NCI-H774 (cell line): Measurements from ENCODE around the gene HIVEP1.

ENCODE experiments used
- DNase-seq: peaks from one replicate; lab custom pipeline; 2025; lab: John Stamatoyannopoulos, UW

Gene HIVEP1

DNA sequence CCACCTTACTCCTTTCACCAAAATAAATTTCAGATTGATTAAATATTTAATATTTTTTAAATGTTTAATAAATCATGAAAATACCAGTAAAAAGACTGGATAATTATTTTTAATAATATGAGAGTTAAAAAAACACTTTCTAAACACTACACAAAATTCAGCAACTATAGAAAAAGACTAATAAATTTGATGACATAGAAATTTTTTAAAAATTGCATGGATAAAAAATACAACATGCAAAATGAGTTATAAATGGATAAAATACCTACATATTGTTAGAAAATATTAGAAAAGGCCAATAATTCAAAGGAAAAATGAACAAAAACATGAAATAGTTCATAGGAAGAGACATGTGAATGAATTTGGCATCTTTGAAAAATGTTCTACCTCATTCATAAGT, 177.0 kb downstream of the HIVEP1 start:
- no peak for DNase-seq

DNA sequence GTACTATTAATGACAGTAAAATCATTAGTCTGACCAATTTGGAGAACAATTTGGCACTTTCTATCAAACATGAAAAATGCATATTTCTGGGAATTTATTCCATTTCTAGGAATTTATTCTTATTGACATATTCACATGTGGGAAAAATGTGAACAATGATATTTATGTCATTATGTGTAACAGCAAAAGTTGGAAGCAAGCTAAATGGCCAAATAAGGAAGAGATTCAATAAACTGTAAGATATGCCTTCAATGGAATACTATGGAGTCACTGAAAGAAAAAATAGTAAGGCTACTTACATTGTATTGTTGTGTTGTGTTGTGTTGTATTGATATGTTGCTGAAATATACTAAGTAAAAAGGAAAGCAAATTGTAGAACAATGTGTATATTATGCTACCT, 177.5 kb downstream of the HIVEP1 start:
- DNase-seq = no peak

- DNase-seq = no peak
Measured at GRCh38 chr6:12190252-12190651, 178.1 kb downstream of the HIVEP1 start.

DNA sequence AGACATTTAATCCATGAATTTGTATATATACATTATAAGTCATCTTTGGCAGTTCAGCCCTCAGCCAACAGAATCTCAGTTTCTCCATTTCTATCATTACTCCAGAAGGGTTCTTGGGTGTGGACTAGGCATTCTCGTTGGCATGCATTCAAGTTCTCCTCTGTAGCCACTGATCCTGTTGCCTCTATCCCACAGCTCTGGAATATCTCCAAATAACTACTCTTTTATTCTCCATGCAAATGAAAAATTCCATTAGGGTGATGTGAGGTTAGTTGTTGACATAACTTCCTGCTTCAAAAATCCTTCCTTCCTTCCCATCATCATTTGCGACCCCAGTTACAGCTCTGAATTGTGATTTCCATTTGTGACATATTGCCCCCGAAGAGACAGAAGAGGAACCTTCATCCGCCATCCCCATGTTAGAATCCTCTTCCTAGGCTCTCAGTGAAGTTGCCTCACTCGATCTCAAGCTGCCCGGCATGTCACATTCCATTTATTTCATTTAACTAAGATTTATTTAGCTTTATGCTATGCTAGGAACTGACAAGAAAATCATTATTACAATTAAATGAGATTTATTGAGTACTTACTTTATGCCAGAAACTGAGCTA, 184.3 kb downstream of the HIVEP1 start:
- no peak for DNase-seq

DNA sequence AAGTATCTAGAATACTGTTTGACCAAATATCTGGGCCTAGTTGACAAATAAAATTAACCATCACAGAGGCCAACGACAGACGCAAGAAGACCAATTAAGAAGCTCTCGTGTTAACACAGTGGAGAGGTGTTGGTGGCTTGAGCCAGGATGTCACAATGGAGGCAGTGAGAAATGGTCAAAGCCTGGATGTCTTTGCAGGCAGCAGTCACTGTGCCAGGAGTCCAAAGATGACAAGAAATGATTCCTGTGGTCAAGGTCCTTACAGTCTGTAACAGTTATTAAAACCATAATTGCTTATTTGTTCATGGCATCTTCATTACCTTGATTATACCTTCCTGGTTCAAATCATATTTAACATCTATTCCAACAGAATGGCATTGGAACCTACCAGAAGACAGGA, 186.7 kb downstream of the HIVEP1 start:
- no peak for DNase-seq

GRCh38 chr6:12200015-12200564, 188.0 kb downstream of the HIVEP1 start:
- no peak for DNase-seq

- no peak for DNase-seq
Measured at GRCh38 chr6:12200761-12201160, 188.6 kb downstream of the HIVEP1 start.

DNA sequence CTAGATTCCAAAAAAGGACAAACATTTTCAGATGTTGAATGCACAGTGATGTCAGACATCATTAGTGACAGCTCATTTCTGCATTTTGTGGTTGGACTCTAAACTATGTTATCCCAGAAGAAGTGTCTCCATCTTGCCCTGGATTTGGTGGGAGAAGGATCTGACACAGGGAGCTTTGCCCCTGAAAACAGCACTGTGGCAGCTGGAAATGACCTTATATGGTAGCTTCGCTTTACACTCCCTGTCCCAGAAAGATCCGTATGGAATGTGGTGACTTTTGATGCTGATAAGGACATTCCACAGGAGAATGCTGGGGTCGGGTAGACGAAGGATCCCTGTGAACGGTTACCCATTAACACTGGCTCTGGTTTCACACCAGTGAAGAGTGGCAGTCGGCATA, 190.9 kb downstream of the HIVEP1 start:
- no peak for DNase-seq

DNA sequence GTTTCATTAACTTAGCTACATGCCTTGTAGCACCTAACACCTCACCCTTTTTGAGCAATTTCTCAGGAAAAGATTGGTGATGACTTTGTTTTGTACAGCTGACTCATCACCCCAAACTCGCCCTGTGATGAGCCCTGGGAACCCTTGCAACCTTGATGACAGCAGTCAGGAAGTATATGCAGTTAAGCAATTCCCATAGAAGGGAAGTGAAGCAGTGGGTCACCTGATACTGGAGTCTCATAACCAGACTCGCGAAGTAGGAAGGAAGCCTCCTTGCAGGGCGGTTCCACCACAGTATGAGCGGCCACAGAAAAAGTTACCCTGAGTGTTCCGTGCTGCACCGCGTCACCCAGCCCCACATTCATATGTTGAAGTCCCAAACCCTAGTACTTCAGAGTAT, 196.1 kb downstream of the HIVEP1 start:
- DNase-seq = no peak

DNA sequence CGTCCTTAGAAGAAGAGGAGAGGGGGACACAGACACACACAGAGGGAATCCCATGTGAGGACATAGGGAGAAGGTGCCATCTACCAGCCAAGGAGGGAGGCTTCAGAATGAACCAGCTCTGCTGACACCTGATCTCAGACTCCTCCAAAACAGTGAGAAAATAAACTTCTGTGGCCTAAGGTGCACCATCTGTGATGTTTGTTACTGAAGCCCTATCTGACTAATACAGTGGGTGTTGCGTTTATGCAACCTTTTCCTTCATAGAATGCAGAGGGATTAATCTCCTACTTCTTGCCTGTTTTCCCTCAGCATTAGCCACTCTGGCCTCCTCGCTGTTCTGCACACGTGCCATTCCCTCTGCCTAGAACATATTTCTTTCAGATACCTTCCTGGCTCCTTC, 196.6 kb downstream of the HIVEP1 start:
- DNase-seq = no peak
